Fibroblast of pulmonary artery (primary cell): Measurements from ENCODE around the gene PCDHA9.
"Not testable (repeated sequence)": the region's sequence is repeated elsewhere in the genome, so short reads cannot be mapped to it uniquely, and the experiment has no call there.

Source experiments
- DNase-seq: peaks from one replicate; pipeline ENCODE4 v3.0.0-alpha.2; 2010; ENCODE audit warnings: low read depth
- H3K4me3 ChIP-seq: replicated peaks from 2 replicates; pipeline ENCODE4 v1.5.1; 2011; ENCODE audit warnings: low read depth, mild to moderate bottlenecking, control low read depth, low read length, moderate library complexity
- TF ChIP-seq, protein P1 (sequence below): IDR thresholded peaks from 2 replicates; pipeline ENCODE4 v1.5.1; 2011; ENCODE audit warnings: mild to moderate bottlenecking, control low read depth, low read length, inconsistent platforms; ENCODE audit errors: missing control alignments

Gene PCDHA9

DNA sequence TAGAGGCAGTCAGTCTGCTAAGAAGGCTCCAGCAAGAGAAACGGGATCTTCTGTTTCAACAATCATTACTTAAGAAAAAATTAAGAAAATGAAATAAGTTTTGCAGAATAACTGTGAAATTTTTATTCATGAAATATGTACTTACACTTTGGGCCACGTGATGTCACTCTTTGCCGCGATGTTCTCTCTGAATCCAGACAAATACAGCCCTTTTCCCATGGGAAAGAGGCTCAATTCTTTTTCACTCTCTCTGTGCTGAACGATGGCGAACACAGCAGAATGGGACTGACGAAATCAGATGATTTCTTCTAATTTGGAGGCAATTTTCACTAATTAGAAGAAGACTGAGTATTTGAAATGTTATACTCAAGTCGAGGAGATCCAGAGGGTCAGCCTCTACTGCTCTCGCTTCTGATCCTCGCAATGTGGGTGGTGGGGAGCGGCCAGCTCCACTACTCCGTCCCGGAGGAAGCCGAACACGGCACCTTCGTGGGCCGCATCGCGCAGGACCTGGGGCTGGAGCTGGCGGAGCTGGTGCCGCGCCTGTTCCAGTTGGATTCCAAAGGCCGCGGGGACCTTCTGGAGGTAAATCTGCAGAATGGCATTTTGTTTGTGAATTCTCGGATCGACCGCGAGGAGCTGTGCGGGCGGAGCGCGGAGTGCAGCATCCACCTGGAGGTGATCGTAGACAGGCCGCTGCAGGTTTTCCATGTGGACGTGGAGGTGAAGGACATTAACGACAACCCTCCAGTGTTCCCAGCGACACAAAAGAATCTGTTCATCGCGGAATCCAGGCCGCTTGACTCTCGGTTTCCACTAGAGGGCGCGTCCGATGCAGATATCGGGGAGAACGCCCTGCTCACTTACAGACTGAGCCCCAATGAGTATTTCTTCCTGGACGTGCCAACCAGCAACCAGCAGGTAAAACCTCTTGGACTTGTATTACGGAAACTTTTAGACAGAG is at the start of gene PCDHA9:
TSS of gene PCDHA9 (plus strand) at position 244 of the 964 bp plus-strand sequence. CDS start at position 358, 114 bp downstream.
- not testable (repeated sequence) for H3K4me3 ChIP-seq
- DNase-seq: peak; percentile 20

DNA sequence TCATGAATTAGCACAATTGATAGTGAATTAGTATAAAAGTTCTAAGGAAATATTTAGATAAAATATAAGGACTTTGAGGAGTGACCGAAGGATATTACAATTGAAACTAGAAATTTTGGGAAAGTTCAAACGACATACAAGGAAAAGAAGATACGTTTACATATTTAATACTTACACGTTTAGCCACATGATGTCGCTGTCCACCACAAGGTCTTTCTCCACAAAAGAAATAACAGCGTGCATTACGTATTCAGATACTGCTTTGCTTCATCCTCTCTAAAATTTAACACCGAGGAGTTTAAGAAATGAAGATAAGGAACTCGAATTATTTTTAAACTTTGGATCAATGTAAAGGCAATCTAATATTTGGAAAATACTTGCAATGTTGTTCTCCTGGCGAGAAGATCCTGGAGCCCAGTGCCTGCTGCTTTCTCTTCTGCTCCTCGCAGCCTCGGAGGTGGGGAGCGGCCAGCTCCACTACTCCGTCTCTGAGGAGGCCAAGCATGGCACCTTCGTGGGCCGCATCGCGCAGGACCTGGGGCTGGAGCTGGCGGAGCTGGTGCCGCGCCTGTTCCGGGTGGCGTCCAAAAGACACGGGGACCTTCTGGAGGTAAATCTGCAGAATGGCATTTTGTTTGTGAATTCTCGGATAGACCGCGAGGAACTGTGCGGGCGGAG is 47.2 kb upstream of the PCDHA9 start, which contains the start of gene PCDHA3:
TSS of gene PCDHA3 (plus strand) at position 242 of the 678 bp plus-strand sequence.
- peak within 1 kb of the TSS; percentile 37 for H3K4me3 ChIP-seq
- peak; percentile 50 for DNase-seq
- TF ChIP-seq, protein P1, sequence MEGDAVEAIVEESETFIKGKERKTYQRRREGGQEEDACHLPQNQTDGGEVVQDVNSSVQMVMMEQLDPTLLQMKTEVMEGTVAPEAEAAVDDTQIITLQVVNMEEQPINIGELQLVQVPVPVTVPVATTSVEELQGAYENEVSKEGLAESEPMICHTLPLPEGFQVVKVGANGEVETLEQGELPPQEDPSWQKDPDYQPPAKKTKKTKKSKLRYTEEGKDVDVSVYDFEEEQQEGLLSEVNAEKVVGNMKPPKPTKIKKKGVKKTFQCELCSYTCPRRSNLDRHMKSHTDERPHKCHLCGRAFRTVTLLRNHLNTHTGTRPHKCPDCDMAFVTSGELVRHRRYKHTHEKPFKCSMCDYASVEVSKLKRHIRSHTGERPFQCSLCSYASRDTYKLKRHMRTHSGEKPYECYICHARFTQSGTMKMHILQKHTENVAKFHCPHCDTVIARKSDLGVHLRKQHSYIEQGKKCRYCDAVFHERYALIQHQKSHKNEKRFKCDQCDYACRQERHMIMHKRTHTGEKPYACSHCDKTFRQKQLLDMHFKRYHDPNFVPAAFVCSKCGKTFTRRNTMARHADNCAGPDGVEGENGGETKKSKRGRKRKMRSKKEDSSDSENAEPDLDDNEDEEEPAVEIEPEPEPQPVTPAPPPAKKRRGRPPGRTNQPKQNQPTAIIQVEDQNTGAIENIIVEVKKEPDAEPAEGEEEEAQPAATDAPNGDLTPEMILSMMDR: peak; percentile 26

- DNase-seq: peak; percentile 10
- TF ChIP-seq, protein P1: peak; percentile 16
- H3K4me3 ChIP-seq: peak overlapping the region; percentile 37
These were observed 46.7 kb upstream of the PCDHA9 start for GRCh38 chr5:140801494-140801841.

DNA sequence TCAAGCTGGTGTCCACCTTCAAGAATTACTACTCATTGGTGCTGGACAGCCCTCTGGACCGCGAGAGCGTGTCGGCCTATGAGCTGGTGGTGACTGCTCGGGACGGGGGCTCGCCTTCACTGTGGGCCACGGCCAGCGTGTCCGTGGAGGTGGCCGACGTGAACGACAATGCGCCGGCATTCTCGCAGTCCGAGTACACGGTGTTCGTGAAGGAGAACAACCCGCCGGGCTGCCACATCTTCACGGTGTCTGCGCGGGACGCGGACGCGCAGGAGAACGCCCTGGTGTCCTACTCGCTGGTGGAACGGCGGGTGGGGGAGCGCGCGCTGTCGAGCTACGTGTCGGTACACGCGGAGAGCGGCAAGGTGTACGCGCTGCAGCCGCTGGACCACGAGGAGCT is 45.8 kb upstream of the PCDHA9 start:
- DNase-seq, H3K4me3 ChIP-seq: not testable (repeated sequence)

- TF ChIP-seq, protein P1: no peak
- H3K4me3 ChIP-seq: no peak overlapping the region
- no peak for DNase-seq
These were observed 45.4 kb upstream of the PCDHA9 start for GRCh38 chr5:140802781-140803271.

- peak; percentile 6 for DNase-seq
- peak within 1 kb of the TSS; percentile 28 for H3K4me3 ChIP-seq
- TF ChIP-seq, protein P1: peak; percentile 15
These were observed 41.1 kb upstream of the PCDHA9 start, which contains the start of gene PCDHA4 for GRCh38 chr5:140806834-140807775. Gene PCDHA4 (plus strand): TSS chr5:140807068.

DNA sequence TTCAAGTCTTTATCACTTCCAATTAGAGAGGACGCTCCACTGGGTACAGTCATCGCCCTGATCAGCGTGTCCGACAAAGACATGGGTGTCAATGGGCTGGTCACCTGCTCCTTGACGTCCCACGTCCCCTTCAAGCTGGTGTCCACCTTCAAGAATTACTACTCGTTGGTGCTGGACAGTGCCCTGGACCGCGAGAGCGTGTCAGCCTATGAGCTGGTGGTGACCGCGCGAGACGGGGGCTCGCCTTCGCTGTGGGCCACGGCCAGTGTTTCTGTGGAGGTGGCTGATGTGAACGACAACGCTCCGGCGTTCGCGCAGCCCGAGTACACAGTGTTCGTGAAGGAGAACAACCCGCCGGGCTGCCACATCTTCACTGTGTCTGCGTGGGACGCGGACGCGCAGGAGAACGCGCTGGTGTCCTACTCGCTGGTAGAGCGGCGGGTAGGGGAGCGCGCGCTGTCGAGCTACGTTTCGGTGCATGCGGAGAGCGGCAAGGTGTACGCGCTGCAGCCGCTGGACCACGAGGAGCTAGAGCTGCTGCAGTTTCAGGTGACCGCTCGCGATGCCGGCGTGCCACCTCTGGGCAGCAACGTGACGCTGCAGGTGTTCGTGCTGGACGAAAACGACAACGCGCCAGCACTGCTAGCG is 39.8 kb upstream of the PCDHA9 start:
- not testable (repeated sequence) for DNase-seq, H3K4me3 ChIP-seq
